NCI-H2227 (cell line): ENCODE data around the gene ABCB6.

Source experiments
- DNase-seq: peaks from one replicate; lab custom pipeline; 2025; ENCODE audit not compliant: unreplicated experiment; lab: John Stamatoyannopoulos, UW

Gene ABCB6

GRCh38 chr2:219171231-219171651 lies 47.5 kb downstream of the ABCB6 start:
- DNase-seq = peak; percentile 63

DNA sequence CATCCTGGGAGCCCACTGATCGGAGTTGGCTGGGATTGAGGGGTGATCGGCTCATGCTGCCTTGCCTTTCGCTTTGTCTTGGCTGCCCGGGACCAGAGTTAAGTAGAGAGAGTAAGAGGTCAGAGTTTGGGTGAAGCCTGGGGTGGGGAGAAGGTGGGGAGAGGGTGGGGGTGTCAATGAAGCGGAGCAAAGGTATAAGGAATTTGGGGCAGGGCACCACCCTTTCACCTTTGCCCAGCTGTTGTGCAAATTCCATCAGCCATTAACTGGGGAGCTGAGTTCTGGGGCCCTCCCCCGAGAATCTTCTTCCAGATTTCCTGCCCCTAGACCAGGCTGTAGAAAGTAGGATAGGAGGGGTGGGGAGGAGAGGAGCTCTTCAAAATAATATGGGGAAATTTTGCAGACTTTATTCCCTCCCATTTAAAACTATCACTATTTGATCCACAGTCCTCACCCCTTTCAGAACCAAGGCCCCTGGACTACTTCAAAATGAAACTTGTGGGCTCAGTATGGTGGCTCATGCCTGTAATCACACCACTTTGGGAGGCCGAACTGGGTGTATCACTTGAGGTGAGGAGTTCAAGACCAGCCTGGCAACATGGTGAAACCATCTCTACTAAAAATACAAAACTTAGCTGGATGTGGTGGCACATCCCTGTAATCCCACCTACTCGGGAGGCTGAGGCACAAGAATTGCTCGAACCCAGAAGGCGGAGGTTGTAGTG lies 48.7 kb downstream of the ABCB6 start, which contains the start of gene SLC23A3:
SLC23A3 (minus strand) TSS at position 100 of the 725 bp plus-strand sequence; CDS start at position 55, 45 bp downstream.
- no peak for DNase-seq

GRCh38 chr2:219168932-219169331 lies 49.8 kb downstream of the ABCB6 start:
- DNase-seq = no peak

GRCh38 chr2:219168526-219168925 lies 50.2 kb downstream of the ABCB6 start:
- no peak for DNase-seq

- DNase-seq = no peak
These were observed 50.8 kb downstream of the ABCB6 start for GRCh38 chr2:219167997-219168396.

- DNase-seq = no peak
These were observed 53.5 kb downstream of the ABCB6 start for GRCh38 chr2:219165058-219165911.

- DNase-seq = no peak
These were observed 55.6 kb downstream of the ABCB6 start for GRCh38 chr2:219163156-219163555.

- no peak for DNase-seq
These were observed 57.7 kb downstream of the ABCB6 start for GRCh38 chr2:219161097-219161496.

- DNase-seq = peak; percentile 94
These were observed 58.4 kb downstream of the ABCB6 start, which contains the start of gene NHEJ1 for GRCh38 chr2:219160186-219161017. TSS of gene NHEJ1 (minus strand) at chr2:219160815. CDS start at chr2:219158362, 2,453 bp downstream.
